Frontal cortex (tissue), 4 donors: ENCODE results near the gene SLC6A7. TPM values are rescaled to one million over a fixed set of nuclear protein-coding genes. Genes with fewer than 3 reads are reported as not detected.
"Not testable (repeated sequence)": the region's sequence is repeated elsewhere in the genome, so short reads cannot be mapped to it uniquely, and the experiment has no call there.

Experiments used
- DNase-seq, 2 donors: peaks; one replicate each; pipeline ENCODE4 v3.0.0; 2012; ENCODE audit warnings: low spot score in 2 of 2
- FAIRE-seq: peaks from 2 replicates; lab custom pipeline; 2012; peaks lifted over from hg19 to GRCh38; lab: Jason Lieb, UNC
- total RNA-seq: library from RNA; depleted of rRNA; stranded (reverse); fragments of >200 nt; gene quantifications from one replicate; pipeline ENCODE4 v1.2.3, GENCODE V29; 2014
- donor health status: control.
- donor health status: control.
- donor health status: control.

SLC6A7 gene
- total RNA-seq, 1 donor from 2014 or later: 2.9 TPM

DNA sequence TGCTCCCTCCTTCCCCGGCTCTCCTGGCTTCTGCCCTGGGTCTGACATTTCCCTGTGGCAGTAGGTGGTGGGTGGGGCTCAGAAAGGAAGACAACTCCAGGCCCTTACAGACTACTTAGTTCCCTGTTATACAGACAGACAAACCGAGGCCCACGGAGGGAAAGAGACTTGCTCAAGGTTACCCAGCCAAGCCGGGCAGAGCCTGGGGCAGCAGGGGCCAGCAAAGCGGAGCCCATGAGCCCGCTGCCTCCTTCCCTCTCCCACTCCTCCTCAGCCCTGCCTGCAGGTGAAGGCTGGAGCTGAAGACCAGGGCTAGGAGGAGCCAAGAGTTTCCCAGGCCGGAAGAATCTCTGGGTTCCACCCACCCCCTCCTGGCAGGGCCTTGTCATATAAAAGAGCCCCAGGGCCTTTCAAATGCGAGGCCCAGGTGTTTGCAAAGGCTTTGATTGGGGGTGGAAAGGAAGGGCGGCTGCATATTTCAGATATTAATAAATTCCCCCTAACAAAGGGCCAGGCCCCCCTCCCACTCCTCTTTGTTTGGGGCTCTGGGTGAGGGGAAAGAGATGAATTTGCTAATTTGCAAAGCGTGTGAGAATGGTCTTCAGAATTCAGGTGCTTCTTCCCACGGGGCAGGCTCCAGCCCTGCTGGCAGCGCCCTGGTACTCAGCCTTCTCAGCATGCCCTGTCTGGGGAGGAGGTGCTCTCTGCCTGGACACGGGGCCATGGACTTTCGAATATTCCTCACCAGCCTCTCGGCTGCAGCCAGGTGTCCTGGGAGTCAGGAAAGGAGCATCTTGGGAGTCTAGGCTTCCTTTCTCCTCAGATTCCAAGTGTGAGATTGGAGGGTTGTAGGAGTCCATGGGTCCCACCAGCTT, 21.5 kb downstream of the SLC6A7 start:
- FAIRE-seq (no peak), DNase-seq (no peak)

DNA sequence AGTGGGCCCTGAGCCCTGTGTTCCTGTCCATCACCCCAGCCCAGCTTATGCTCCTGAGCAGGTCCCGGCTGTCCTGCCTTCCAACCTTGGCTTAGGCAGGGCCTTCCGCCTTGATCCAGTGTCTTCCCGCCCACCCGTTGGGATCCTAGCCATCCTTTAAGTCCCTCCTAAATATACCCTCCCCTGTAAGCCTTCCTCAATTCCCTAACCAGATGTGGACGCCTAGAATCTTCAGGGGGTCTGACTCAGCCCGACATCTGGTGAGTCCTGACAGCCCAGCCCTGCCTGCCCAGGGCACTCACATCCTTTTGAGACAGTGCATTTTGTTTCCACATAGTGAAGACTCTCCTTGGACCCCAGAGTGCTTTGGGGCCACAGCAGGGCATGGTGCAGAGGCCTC, 23.7 kb downstream of the SLC6A7 start:
- no peak for FAIRE-seq
- no peak for DNase-seq

DNA sequence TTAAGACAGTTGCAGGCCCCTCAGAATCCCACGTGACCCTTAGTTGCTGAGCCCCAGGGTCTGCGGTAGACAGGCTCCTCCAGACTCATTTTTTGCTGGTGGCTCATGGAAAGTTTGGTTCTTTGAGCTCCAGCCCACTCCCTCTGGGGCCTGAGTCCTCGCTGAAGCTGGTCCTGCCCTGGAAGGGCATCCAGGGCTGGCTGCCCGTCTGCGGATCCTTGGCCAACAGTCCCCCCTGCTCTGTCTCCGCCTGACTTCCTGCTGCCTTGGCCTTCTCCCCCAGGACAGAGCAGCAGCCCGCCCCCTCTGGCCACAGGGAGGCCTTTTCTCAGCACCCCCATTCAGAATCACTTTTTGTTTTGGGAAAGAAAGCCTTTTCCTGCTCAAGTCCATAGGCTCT, 24.4 kb downstream of the SLC6A7 start:
- DNase-seq: no peak
- FAIRE-seq: no peak

DNA sequence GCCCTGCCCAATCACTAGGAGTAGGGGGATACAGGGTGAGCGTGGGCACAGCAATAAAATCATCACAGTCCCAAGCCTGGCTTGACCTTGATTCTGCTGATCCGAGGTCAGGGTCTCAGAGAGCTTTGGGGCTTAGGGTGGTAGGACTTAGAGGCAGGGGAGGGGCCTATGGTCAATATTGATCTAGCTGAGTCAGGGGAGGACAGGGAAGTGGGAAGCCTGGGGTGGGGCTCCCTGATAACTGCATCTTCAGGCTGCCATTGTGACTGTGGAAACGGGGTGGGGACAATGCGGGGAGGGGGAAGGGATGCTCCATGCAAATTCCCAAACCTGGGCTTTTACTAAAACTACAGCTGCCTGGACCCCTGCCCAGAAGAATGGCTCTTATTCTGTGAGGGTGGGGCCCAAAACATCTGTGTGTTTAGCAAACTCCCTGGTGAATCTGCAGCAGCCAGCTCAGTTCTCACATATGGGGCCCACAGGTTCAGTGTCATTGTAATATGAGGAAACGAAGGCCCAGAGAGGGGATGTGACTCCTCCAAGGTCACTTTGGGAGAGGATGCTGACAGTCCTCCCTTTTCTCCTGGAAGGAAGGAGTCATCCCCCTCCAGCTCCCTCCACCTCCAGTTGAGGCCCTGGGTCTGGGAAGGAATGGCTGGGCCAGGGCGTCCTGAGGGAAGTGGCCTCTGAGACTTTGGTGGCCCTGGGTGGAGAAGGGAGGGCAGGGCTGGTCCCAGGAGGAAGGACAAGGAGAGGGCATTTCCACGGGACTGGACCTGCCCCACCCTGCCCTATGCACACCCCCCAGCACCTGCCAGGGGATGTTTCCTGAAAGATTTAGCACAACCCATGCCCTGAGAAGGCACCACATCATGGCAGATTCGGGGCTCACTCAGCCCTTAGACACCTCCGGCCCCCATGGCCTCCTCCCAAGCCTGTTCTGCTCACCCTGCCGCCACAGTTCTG, 26.4 kb downstream of the SLC6A7 start:
- FAIRE-seq (no peak), DNase-seq (no peak)

DNA sequence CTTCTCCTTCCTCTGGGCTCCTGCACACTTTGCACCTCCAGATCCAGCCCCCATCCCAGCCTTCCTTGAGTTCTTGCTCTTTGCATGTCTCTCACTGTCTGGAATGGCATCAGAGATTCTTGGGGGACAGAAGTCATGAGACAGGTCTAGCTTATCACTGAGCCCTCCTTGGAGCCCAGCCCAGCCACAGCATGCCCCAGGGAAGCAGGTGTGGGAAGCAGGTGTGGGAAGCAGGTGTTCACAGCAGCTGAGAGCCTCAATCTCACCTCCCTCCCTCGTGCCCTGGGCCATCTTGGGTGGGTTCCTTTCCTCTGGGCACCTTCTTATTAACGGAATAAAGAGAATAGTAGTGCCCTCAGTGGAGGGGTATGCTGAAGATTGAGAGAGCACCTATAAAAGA, 27.2 kb downstream of the SLC6A7 start:
- FAIRE-seq (no peak), DNase-seq (no peak)

DNA sequence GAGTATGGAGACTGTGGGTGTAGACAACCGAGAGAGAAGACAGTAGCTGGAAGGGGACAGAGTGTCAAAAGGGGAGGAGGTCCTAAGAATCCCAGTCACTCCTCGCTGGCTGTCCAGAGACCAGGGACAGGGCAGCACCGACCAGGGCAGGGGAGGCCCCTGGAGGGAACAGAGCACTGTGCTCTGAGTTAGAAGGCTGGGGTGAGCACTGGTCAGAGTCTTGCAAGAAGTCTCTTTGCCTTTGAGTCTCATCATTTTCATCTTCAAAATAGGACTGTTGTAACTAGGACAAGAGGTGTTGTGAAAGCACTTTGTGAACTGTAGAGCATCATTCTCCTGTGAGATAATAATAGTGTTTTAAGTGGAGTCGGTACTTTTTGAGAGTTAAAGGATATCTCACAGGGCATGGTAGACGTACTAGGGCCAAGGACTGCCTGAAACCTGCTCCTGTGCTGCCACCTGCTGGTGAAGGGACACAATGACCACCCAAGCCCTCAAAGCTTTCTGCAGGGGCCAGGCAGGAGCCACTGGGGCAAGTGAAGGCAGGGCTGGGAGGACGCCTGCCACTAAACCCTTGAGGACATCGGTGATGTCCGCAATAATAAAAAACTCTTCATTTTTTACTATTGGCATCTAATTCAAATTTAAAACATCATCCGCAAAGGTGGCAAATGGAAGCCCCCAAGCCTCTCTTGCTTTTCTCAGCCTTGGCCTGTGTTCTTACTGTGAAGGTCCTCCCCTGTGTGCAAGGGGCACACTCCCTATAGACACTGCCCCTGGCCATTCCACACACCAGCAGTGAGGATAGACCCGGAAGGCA, 28.2 kb downstream of the SLC6A7 start:
- DNase-seq (peak; percentile 76 to 86), FAIRE-seq (no peak)

DNA sequence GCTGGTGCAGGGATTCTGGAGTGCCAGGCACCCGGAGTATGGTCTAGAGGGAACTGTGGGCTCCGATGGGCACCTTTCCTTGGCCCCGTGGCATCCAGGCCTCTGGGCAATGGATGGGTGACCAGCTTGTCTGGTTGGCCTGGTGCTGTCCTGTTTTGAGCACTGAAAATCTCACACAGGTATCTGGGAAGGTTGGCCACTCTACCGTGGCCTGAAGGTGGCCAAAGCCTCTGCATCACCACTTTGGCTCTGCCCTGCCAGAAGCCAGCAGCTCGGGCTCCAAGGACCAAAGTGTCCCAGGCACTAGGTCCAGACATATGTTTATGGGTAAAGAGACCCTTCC, 28.8 kb downstream of the SLC6A7 start:
- FAIRE-seq: no peak
- no peak for DNase-seq

DNA sequence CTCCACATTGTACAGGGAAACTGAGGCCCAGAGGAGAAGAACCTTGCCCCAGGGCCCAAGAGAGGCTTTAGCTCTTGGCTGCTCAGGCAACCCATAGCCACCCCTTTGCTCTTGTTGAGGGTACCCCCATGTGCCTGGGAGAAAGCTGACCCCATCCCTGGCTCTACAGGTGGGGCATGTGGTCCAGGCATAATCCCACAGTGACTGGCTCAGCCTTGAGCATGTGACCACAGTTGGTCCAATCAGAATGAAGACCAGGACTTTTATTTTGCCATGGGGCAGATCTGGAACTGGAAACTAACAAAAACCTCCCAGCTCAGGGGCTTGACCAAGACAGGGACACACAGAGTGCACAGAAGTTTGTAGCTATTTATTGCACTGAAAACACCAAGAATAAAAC, 29.3 kb downstream of the SLC6A7 start:
- no peak for DNase-seq
- no peak for FAIRE-seq

DNA sequence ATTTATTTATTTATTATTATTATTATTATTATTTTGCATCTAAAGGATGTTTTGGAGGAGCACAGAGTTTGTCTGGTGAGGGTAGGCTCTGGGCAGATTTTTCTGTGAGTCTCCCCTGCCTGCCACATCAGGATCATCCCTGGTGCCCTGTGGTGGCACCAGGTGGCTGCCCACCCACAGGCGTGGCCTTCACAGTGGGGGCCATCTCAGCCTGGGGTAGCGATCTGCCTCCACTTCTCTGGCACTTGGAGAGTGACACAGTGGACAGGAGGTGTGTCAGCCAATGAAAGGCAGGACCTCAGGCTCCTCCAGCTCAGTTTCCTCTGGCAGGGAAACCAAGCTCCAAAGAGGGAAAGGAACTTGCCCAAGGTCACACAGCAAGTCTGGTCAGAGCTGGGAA, 30.0 kb downstream of the SLC6A7 start:
- no peak for FAIRE-seq

DNA sequence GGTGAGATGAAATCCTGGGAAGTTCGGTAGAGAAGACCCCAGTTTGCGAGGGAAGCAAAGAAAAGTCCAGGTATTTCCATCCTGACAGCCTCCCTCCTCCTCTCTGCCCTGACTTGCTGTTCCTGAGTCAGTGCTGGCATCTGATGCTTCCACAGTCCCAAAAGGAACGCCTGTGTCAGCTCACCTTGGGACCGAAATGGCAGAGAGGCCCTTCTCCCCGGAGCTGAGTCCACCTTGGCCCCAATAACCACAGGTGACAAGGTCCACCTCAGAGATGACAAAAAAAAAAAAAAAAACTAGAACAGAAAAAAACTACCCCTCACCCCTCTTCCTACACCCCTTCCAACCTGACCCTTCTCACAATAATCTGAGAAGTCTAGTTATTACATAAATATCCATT, 31.6 kb downstream of the SLC6A7 start:
- DNase-seq (no peak), FAIRE-seq (no peak)

More for the DNA sequence above, 30.0 kb downstream of the SLC6A7 start:
- DNase-seq: no peak

DNA sequence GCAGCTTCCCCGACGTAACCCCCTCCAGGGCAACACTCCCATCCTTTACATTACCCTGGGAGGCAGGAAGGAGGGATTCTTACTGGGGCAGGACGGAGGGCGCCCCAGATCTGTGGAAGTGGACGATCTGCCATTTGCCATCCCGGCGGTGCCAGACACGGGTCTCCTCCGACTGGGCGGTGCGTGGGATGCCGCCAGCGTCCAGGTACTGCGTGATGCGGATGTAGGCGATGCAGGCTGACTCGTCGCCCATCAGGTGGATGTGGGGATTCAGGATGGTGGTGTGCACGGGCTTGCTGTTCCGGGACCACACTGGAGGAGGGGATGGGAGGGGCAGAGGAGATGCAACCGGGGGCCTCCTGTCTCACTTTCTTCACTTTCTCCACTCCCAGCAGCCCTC, 33.0 kb downstream of the SLC6A7 start:
- FAIRE-seq (no peak), DNase-seq (no peak)

DNA sequence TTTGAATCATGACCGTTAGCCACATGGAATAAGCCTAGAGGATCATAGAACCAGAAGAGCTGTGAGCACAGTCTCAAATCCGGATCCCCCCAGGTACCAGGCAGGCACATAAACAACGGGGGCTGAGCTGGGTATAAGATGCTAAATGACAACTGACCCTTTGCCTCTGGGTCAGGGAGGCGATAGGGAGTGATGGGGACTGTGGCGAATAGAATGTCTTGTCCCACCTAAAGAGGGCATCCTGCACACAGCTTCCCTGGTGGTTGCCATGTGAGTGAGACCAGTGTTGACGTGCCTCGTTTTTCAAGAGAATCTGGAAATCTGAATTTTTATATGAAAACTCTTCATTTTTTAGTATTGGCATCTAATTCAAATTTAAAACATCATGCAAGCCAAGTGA, 33.6 kb downstream of the SLC6A7 start:
- DNase-seq (no peak), FAIRE-seq (no peak)

DNA sequence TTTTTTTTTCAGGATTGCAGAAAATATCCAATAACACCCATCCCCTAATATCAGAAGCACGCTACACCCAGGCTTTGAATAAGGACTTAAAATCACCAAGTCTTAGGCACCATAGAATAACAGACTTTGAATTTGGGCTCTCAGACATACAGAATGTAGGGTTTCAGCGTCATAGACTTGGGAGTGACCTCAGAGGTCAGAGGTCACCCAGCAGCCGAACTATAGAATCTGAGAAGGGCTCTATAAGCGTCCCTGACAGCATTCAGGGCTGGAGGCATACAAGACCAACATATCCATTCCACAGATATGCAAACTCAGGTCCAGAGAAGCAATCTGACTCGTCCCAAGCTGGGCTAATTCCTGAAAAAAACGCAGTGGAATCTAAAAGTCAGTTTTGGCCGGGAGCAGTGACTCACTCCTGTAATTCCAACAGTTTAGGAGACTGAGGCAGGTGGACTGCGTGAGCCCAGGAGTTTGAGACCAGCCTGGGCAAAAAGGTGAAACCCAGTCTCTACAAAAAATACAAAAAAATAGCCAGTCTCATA, 34.7 kb downstream of the SLC6A7 start:
- DNase-seq (no peak), FAIRE-seq (no peak)

DNA sequence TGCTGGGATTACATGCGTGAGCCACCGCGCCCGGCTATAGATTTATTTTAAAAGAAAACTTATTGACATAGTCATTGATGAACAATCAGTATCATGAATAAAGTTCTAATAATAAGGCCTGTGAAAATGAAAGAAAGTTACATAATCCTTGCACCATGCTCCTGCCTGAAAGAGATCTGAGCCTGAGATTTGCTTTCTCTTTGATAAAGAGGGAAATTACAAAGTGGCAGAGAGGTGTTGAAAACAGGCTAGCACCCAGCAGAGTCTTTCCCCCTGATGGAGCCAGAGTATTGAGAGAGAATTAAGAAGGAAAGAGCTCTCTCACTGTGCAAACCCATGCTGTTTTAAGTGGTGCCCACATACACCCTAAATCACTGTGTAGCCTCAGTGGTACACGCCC, 37.2 kb downstream of the SLC6A7 start:
- DNase-seq: no peak
- no peak for FAIRE-seq

DNA sequence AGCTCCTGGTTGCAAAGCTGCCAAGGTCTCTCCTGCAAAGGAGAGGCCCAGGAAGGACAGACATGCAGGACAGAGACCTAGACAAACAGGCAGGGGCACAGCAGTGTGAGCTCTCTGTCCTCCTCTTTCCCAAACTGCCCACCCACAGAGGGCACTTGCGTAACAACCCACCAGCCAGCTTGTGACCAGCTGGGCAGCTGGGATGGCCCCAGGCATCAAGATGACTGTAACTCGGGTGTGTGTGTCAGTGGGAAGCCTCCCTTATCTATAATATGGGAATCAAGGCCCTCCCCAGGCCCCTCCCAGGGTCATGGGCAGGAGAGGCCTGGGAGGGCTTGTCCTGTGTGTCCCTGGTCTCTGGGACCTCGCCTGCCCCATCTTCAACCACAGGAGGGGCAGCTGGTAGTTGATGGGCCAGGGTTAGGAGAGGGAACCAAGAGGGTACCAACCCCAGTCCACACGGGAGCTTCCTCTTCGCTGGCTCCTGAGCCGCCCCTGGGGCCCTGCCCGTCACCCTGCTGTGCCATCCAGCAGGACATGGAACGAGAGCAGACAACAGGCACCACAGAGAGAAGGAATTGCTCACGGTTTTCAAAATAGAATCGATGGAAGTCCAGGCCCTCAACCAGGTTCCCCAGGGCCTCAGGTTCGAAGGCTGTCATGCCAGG, 37.9 kb downstream of the SLC6A7 start:
- FAIRE-seq (no peak), DNase-seq (no peak)

DNA sequence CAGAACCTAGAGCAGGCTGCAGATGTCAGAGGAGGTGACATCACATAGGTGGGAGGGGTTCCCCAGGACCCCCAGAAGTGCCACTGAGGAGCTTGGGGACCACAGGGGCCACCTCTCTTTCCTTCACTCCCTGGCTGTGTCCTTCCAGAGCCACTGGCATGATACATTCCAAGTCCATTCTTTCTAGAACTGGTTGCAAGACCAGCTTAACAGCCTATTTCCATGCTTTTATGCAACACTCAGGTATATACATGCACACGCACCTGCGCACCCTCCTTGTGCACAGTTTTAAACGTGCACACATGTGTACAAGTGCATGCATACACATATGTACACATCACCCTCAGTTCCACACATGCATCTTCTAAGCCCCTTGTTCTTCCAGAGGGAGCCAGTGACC, 39.7 kb downstream of the SLC6A7 start:
- FAIRE-seq (no peak), DNase-seq (no peak)

DNA sequence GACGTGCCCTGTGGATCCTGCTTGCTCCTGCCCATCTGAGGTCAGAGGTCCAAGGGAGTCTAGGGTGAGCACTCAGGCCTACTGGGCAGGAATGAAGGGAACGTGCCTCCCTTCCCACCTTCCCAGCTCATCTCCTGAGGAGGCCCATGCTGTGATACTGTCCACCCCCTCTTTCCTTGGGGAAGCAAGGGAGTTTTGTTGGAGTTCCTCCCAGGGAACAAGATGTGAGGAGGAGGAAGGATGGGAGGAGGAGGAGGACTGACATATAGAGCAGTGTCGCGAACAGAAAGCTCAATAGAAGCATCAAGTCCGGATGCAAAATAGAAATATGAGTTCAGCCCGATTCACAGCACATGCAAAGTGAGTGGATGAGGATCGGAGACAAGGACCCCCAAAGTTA, 41.0 kb downstream of the SLC6A7 start:
- DNase-seq (no peak), FAIRE-seq (no peak)

DNA sequence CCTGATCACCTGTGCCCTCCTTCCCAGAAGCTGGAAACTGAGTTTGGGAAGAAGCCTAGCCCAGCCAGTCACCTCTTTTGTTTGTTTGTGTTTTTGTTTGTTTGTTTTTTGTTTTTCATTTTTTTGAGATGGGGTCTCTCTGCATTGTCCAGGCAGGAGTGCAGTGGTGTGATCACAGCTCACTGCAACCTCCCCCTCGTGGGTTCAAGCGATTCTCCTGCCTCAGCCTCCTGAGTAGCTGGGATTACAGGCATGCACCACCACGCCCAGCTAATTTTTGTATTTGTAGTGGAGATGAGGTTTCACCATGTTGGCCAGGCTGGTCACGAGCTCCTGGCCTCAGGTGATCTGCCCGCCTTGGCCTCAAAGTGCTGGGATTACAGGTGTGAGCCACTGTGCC, 43.8 kb downstream of the SLC6A7 start:
- FAIRE-seq, DNase-seq: not testable (repeated sequence)
